HepG2 (cell line): Measurements from ENCODE around the gene NOP9. TPM values are rescaled to one million over a fixed set of nuclear protein-coding genes. Genes with fewer than 3 reads are reported as not detected.
A peak's percentile ranks its signal among the peaks of the same experiment; 100 is the strongest.

Experiments used
- CHD4 ChIP-seq: fragments of 200-600 bp; sonication (generic); IDR thresholded peaks from 2 replicates; pipeline ENCODE4 v1.7.0; 2017; ENCODE audit warnings: mild to moderate bottlenecking, low read length, borderline replicate concordance
- ONECUT2 ChIP-seq: sonication (generic); formaldehyde crosslinking; IDR thresholded peaks from 2 replicates; pipeline ENCODE4 v1.4.0; 2020; ENCODE audit warnings: missing genetic modification reagents
- SMARCE1 ChIP-seq: fragments of 450-650 bp; IDR thresholded peaks from 2 replicates; pipeline ENCODE4 v1.6.1; 2017; ENCODE audit warnings: borderline replicate concordance
- SPEN ChIP-seq: sonication (generic); formaldehyde crosslinking; IDR thresholded peaks from 2 replicates; pipeline ENCODE4 v1.5.1; 2020; ENCODE audit warnings: low read depth, mild to moderate bottlenecking, missing genetic modification reagents
- U2AF2 ChIP-seq: fragments of 200-400 bp; formaldehyde crosslinking; IDR thresholded peaks from 2 replicates; pipeline ENCODE4 v1.6.1; 2017; ENCODE audit warnings: low read depth, mild to moderate bottlenecking, low read length
- ZNF17 ChIP-seq: sonication (generic); formaldehyde crosslinking; IDR thresholded peaks from 2 replicates; pipeline ENCODE4 v1.5.0; 2020; ENCODE audit warnings: mild to moderate bottlenecking, missing genetic modification reagents
- ZNF430 ChIP-seq: sonication (generic); formaldehyde crosslinking; IDR thresholded peaks from 2 replicates; pipeline ENCODE4 v1.9.0; 2021; ENCODE audit warnings: mild to moderate bottlenecking, missing genetic modification reagents
- ZNF432 ChIP-seq: sonication (generic); formaldehyde crosslinking; IDR thresholded peaks from 2 replicates; pipeline ENCODE4 v1.5.0; 2020; ENCODE audit warnings: missing genetic modification reagents, mild to moderate bottlenecking, borderline replicate concordance
- ZNF512 ChIP-seq: sonication (generic); formaldehyde crosslinking; IDR thresholded peaks from 2 replicates; pipeline ENCODE4 v1.4.0; 2020; ENCODE audit warnings: mild to moderate bottlenecking, missing genetic modification reagents
- ZNF550 ChIP-seq: sonication (generic); formaldehyde crosslinking; IDR thresholded peaks from 2 replicates; pipeline ENCODE4 v1.4.0; 2020; ENCODE audit warnings: mild to moderate bottlenecking, missing genetic modification reagents, borderline replicate concordance
- ZNF558 ChIP-seq: sonication (generic); formaldehyde crosslinking; IDR thresholded peaks from 2 replicates; pipeline ENCODE4 v1.9.0; 2022; ENCODE audit warnings: mild to moderate bottlenecking, missing genetic modification reagents, borderline replicate concordance
- ZNF652 ChIP-seq: IDR thresholded peaks from 2 replicates; pipeline ENCODE4 v1.6.1; 2016; ENCODE audit warnings: low read depth, borderline replicate concordance
- ZNF709 ChIP-seq: sonication (generic); formaldehyde crosslinking; IDR thresholded peaks from 2 replicates; pipeline ENCODE4 v1.5.0; 2020; ENCODE audit warnings: mild to moderate bottlenecking, missing genetic modification reagents
- ZNF75D ChIP-seq: sonication (generic); formaldehyde crosslinking; IDR thresholded peaks from 2 replicates; pipeline ENCODE4 v1.8.1; 2023; ENCODE audit warnings: missing genetic modification reagents, mild to moderate bottlenecking, borderline replicate concordance
- polyA plus RNA-seq, 8 experiments: library from polyadenylated mRNA; depleted of rRNA in 3 of 8; stranded (reverse) in 7 of 8; unstranded in 1 of 8; fragments of >200 nt; fragmentation: Illumina TruSeq in 4 of 8; extraction: Trizol in 4 of 8; gene quantifications; 2 replicates each; pipeline versions ENCODE4 v1.2.1 to v1.2.3, GENCODE V29; 2011 to 2016; ENCODE audit warnings: low read depth in 4 of 8, missing spikeins in 1 of 8, mixed read lengths in 1 of 8; ENCODE audit not compliant: insufficient read depth in 1 of 8
- total RNA-seq, 5 experiments: library from RNA; depleted of rRNA; stranded (reverse); fragments of >200 nt; fragmentation: Illumina TruSeq; extraction: Trizol; gene quantifications; 2 replicates each; pipeline ENCODE4 v1.2.3, GENCODE V29; 2016; ENCODE audit warnings: low read depth in 1 of 5
- TF ChIP-seq, protein P1 (sequence below): IDR thresholded peaks from 2 replicates; pipeline ENCODE4 v1.6.1; 2012; ENCODE audit warnings: low read depth, low read length, improper control_type of control experiment
- TF ChIP-seq, protein P2 (sequence below): sonication (generic); formaldehyde crosslinking; IDR thresholded peaks from 2 replicates; pipeline ENCODE4 v1.8.1; 2023; ENCODE audit warnings: mild to moderate bottlenecking, missing genetic modification reagents
- TF ChIP-seq, protein P3 (sequence below), 2 experiments: sonication (generic) in 1 of 2; formaldehyde crosslinking in 1 of 2; IDR thresholded peaks; 2 replicates each; pipeline versions ENCODE4 v1.6.1 to v1.9.0; 2014 to 2022; ENCODE audit warnings: antibody characterized with exemption in 1 of 2, borderline replicate concordance in 1 of 2, inconsistent platforms in 1 of 2, low read depth in 1 of 2, missing genetic modification reagents in 1 of 2

The NOP9 gene
- total and polyA plus RNA-seq, 2 of the 13 experiments (the other 11 are each of a cell fraction or from before 2014, with no cell fraction given): 24.5 to 61.6 TPM

- no peak for TF ChIP-seq ZNF512
- no peak for TF ChIP-seq ZNF17 (CRISPR knock-in tag)
- 0 out of 2 replicates have a peak, but pooled peaks have one; percentile 4 for TF ChIP-seq SMARCE1
- TF ChIP-seq ZNF558 (CRISPR knock-in tag): no peak
- no peak for TF ChIP-seq U2AF2
- no peak for TF ChIP-seq ZNF75D (CRISPR knock-in tag)
- no peak for TF ChIP-seq ZNF432 (CRISPR knock-in tag)
- no peak for TF ChIP-seq ZNF550 (CRISPR knock-in tag)
- 0 out of 2 replicates have a peak, but pooled peaks have one; percentile 54 for TF ChIP-seq ZNF709 (CRISPR knock-in tag)
- TF ChIP-seq ONECUT2 (CRISPR knock-in tag): no peak
- TF ChIP-seq, protein P1, sequence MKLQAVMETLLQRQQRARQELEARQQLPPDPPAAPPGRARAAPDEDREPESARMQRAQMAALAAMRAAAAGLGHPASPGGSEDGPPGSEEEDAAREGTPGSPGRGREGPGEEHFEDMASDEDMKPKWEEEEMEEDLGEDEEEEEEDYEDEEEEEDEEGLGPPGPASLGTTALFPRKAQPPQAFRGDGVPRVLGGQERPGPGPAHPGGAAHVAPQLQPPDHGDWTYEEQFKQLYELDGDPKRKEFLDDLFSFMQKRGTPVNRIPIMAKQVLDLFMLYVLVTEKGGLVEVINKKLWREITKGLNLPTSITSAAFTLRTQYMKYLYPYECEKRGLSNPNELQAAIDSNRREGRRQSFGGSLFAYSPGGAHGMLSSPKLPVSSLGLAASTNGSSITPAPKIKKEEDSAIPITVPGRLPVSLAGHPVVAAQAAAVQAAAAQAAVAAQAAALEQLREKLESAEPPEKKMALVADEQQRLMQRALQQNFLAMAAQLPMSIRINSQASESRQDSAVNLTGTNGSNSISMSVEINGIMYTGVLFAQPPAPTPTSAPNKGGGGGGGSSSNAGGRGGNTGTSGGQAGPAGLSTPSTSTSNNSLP: no peak
- TF ChIP-seq, protein P2, sequence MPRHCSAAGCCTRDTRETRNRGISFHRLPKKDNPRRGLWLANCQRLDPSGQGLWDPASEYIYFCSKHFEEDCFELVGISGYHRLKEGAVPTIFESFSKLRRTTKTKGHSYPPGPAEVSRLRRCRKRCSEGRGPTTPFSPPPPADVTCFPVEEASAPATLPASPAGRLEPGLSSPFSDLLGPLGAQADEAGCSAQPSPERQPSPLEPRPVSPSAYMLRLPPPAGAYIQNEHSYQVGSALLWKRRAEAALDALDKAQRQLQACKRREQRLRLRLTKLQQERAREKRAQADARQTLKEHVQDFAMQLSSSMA (CRISPR knock-in tag): no peak
- TF ChIP-seq SPEN: peak; percentile 1; the same call in 1 of the 2 replicates
- no peak for TF ChIP-seq ZNF652 (CRISPR knock-in tag)
- TF ChIP-seq CHD4: no peak
- peak; percentile 29; the same call in 1 of the 2 replicates for TF ChIP-seq ZNF430 (CRISPR knock-in tag)
- TF ChIP-seq, protein P3, sequence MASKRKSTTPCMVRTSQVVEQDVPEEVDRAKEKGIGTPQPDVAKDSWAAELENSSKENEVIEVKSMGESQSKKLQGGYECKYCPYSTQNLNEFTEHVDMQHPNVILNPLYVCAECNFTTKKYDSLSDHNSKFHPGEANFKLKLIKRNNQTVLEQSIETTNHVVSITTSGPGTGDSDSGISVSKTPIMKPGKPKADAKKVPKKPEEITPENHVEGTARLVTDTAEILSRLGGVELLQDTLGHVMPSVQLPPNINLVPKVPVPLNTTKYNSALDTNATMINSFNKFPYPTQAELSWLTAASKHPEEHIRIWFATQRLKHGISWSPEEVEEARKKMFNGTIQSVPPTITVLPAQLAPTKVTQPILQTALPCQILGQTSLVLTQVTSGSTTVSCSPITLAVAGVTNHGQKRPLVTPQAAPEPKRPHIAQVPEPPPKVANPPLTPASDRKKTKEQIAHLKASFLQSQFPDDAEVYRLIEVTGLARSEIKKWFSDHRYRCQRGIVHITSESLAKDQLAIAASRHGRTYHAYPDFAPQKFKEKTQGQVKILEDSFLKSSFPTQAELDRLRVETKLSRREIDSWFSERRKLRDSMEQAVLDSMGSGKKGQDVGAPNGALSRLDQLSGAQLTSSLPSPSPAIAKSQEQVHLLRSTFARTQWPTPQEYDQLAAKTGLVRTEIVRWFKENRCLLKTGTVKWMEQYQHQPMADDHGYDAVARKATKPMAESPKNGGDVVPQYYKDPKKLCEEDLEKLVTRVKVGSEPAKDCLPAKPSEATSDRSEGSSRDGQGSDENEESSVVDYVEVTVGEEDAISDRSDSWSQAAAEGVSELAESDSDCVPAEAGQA (IDR thresholded peaks at IDR 0.05; ENCODE audit: low read depth): no peak
- TF ChIP-seq, protein P3 (CRISPR knock-in tag; IDR thresholded peaks at IDR 0.05; ENCODE audit: borderline replicate concordance): no peak
These were observed 10.1 kb downstream of the NOP9 start, which contains the start of gene LTB4R2 (continued) for GRCh38 chr14:24309538-24310264.
